ENCODE measurements around the gene CXorf66.
"Not testable (repeated sequence)": the region's sequence is repeated elsewhere in the genome, so short reads cannot be mapped to it uniquely, and the experiment has no call there.

The CXorf66 gene, protein sequence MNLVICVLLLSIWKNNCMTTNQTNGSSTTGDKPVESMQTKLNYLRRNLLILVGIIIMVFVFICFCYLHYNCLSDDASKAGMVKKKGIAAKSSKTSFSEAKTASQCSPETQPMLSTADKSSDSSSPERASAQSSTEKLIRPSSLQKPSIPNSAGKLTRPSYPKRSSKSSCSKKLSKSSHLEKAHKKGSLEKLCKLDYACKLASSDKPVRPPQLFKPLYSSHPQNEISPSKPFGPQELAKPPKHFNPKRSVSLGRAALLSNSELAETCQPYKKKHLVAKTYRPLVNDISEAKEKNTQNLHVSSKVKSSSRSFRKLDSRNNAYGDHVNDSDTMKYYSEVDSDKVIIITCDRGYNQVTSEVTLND

DNA sequence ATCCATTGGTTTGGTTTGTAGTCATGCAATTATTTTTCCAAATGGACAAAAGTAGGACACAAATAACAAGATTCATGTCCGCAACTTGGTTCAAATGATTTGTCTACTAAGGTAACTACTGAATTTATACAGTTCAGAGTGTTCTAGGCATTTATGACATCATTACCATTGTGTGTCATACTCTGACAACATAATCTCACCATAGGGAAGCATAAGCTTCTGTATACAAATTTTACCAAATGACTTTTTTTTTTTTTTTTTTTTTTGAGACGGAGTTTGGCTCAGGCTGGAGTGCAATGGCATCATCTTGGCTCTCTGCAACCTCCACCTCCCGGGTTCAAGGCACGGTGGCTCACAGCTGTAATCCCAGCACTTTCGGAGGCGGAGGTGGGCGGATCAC is at the start of gene CXorf66:
Gene CXorf66 (minus strand): TSS at position 101 of the 400 bp plus-strand sequence. CDS start 25 bp downstream, at position 76.
- no peak for DNase-seq (ENCODE audit: low read depth)

DNA sequence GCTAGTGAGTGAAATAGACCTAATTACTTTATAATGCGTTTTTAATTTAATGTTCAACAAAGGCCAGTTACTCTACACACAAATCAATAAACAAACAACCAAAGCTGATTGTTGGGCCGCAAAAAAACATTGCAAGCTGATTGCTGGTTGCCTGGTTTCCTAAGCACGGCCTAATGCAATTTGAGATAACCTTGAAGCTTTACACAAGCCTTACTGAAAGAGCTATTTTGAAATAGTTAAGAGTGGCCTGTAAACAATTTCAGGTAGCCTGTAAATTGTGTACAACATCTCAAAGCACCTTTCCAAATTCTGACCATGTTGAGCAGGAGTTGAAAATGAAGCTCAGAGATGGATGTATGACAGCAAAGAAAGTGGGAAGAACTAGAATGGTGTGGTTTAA is 17.5 kb upstream of the CXorf66 start:
- no peak for DNase-seq (ENCODE audit: low read depth)

DNA sequence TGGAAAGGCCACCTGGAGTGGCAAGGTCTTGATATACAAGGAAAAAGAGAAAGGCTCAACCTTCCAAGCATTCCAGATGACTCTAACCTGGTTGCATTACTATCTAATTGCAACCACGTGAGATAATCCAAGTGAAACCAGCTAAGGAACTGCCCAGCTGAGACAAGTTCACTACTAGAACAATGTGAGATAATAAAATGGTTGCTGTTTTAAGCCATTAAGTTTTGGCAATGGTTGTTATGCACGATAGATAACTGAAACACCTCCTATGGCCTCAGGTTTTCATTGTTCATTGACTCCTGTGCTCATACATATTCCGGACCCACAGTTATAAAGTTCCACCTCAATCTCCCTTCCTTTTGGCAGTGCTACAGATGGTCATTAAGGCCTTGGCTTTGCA is 9.2 kb upstream of the CXorf66 start:
- DNase-seq (ENCODE audit: low read depth) = no peak

DNA sequence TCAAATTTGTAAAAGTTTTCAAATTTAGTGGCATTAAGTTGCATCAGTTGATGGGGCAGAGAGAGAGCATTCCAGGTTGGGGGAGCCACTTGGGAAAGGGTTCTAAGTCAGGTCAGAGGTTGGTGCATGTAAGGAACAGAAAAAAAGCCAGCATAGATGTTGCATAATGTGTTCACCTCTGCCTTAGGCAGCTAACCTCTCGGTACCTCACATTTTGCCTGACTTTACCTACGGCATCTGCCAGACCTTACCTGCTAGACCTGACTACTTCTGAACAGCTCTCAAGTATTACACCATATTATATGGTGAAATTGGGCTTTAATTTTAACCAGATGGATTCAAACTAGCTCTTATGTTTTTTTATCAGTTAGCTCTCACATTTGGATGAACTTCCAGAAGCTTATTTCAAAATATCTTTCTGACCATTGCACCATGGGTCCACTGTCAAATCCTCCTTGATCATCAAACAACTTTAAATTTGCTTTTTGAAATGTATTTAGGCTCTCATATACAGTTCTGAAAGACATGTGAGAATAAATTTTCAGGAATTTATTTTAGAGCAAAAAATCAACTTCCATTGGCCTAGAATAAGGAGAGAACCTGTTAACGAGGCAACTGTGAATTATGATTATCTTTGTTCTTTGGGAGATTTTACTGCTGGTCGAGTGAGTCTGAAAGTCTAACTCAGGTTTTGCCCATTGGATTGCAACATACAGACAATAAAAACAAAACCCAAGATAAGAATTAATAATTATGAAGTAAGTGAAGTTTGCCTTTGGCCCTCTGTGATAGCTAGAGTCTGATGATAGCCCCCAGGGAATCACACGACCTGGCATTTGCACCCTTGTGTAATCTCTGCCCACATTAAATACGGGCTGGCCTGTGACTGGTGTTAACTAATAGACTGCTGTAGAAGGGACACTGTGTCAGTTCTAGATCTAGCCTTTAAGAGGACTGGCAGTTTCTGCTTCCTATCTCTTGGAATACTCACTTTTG is 7.6 kb upstream of the CXorf66 start:
- DNase-seq (ENCODE audit: low read depth) = no peak

DNA sequence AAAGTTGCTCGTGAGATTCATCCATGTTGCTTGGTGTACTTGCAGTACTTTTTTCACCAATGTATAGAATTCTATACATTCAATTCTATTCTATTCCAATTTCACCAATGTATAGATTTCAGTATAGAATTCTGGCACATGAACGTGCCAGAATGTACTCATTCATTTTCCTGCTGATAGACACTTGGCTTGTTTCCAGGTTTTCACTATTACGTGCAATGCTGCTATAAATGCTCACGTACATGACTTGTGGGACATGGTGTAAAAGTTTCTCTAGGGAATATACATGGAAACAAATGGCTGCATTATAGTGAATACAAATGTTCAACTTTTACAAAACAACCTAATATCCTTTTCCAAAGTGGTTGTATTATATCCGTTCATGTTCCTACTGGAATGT is 6.8 kb upstream of the CXorf66 start:
- DNase-seq (ENCODE audit: low read depth) = no peak

DNA sequence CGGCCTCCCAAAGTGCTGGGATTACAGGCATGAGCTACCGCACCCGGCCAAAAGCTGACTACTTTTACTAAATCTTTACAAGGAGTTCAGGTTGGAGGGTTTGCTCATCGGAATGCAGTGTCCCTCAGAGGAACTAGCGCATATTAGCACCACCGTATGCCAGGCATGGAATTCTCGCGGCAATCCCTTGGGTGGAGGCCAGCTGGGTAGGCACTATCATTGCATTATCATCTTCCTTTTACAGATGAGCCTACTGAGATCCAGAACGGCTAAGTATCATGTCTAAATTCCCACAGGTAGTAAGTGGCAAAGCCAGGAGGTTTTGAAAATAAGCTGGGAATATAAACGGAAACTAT is 6.1 kb upstream of the CXorf66 start:
- DNase-seq (ENCODE audit: low read depth) = no peak

DNA sequence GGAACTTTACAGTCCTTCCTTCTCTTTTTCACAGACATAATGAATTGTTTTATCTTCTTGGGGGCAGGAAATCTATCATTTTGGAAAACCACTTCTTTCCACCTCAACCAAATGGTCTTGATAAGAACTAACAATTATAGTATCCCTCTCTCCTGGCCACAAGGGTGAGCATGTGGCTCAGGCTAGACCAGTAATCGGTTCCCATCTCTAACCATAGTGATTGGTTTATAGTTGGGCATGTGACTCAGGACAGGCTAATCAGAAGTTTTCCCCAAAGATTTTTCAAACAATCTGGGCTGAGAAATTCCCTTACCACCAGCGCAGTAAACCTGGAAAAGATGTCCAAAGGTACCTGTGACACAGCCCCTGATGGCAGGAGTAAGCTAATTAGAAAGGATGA is 4.0 kb upstream of the CXorf66 start:
- DNase-seq (ENCODE audit: low read depth) = no peak

DNA sequence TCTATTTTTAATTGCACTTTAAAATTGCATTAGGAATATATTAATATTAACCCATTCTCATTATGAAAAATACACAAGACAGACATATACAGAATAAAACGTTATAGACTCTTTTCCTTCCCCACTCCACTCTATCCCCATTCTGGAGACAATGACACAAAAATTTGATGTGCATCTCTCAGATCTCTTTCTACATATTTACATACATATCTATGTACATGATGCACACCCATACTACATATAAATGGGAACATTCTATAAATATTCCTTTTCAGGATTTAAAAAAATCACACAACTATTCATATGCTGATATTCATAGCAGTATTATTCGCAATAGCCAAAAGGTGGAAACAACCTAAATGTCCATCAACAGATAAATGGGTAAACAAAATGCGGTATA is 2.4 kb upstream of the CXorf66 start:
- DNase-seq (ENCODE audit: low read depth) = no peak

DNA sequence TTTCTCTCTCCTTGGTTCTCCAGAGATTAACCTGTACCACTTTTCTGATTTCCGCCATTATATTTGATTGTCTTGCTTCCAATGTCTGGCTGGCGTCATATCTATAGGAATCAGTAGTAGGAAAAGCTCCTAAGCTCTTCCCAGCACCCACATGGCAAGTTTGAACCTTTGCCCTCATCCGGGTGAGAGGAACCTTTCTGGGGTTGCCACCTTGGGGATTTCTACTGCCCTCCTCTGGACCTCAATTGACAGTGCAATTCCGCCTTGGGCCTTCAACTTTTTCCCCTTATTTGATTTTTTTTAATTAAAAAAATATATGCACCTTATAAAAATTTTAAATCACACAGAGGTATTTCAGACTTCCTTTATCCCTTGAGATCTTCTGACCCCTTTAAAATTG is 2.0 kb upstream of the CXorf66 start:
- peak; percentile 15 for DNase-seq (ENCODE audit: low read depth)

DNA sequence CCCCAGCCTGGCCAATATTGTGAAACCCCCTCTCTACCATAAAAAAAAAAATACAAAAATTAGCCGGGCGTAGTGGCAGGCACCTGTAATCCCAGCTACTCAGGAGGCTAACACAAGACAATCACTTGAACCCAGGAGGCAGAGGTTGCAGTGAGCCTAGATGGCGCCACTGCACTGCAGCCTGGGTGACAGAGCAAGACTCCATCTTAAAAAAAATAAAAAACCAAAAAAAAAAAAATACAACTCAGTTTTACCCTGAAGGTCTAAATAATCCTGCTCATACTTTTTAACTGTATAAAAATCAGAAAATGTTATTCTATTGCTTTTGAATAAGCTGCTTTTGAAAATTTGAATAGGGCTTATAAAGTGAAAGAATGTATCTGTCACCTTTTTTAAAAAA is 838 bp upstream of the CXorf66 start:
- not testable (repeated sequence) for DNase-seq (ENCODE audit: low read depth)

DNA sequence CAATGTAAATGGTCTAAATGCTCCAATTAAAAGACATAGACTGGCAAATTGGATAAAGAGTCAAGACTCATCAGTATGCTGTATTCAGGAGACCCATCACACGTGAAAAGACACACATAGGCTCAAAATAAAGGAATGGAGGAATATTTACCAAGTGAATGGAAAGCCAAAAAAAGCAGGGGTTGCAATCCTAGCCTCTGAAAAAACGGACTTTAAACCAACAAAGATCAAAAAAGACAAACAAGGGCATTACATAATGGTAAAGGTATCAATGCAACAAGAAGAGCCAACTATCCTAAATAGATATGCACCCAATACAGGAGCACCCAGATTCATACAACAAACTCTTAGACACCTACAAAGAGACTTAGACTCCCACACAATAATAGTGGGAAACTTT is 4.2 kb downstream of the CXorf66 start:
- not testable (repeated sequence) for DNase-seq (ENCODE audit: low read depth)

DNA sequence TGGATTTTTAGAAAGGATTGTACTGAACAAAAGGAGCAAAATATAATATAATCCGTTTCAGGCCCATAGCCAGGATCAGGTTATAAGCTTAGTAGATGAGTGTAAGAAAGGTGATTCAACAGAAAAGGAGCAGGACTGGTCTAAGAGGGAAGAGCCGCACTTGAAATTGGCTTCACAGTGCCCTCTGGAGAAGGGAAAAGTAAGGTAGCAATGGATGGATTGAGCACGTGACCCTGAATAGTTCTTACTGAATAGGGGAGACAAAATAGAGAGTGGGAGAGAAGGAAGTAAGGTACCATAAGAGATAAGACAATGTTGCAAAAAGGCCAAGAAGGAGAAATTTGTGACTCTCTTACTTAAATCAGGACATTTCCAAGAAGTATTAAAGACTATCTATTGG is 15.6 kb downstream of the CXorf66 start:
- peak; percentile 15 for DNase-seq (ENCODE audit: low read depth)

DNA sequence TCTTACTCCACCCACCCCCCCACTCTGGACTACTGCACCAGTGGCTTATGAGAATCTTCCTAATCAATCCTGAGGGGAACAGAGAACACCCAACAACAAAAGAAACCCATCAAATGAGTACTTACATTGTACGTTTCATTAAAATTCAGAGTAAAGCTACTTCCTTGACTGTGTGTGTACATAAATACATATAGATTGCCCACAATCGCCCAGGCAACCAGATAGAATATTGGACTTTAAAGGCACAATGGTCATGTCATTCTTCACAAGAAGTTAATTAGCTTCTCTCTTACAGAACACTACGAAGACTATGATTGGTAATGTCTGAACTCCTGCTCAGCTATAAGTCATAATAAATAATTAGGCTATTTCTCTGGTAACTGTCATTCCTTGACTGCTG is 20.2 kb downstream of the CXorf66 start:
- DNase-seq (ENCODE audit: low read depth) = no peak

DNA sequence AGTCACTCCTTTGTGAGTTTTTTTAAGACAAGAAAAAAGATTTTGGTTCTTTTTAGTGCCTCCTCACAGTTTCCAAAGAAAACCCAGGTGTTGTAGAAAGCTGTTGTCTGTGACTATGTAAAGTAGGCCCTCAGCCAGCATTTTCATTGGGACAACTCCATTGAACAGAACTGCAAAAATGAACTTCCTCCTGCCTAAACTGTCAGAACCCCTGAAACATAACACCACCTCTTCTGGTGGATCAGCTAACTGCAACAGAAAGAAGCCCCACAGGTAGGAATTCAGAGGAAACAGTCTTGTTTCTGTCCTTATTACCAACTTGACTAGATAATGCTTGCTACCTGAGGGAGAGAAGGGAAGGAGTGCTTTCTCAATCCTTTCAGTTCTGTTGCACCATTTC is 29.1 kb downstream of the CXorf66 start:
- no peak for DNase-seq (ENCODE audit: low read depth)

DNA sequence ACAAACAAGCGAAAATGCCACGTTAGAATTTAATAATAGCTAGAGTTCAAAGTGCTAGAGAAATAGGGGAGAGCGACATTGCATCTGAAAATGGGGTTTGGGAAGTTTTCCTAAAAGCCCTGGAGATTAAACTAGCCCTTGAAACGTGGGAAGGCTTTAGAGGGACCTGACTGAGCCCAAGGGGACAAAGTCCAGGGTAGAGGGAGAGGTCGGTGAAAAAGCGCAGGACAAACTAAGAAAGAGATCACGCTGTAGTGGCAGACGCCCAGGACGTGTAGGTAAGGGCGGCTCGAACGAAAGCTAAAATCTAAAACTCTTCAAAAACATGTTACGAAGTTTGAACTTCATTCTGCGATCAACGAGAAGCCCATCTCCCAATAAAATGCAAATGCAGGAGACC is 31.4 kb downstream of the CXorf66 start:
- no peak for DNase-seq (ENCODE audit: low read depth)

DNA sequence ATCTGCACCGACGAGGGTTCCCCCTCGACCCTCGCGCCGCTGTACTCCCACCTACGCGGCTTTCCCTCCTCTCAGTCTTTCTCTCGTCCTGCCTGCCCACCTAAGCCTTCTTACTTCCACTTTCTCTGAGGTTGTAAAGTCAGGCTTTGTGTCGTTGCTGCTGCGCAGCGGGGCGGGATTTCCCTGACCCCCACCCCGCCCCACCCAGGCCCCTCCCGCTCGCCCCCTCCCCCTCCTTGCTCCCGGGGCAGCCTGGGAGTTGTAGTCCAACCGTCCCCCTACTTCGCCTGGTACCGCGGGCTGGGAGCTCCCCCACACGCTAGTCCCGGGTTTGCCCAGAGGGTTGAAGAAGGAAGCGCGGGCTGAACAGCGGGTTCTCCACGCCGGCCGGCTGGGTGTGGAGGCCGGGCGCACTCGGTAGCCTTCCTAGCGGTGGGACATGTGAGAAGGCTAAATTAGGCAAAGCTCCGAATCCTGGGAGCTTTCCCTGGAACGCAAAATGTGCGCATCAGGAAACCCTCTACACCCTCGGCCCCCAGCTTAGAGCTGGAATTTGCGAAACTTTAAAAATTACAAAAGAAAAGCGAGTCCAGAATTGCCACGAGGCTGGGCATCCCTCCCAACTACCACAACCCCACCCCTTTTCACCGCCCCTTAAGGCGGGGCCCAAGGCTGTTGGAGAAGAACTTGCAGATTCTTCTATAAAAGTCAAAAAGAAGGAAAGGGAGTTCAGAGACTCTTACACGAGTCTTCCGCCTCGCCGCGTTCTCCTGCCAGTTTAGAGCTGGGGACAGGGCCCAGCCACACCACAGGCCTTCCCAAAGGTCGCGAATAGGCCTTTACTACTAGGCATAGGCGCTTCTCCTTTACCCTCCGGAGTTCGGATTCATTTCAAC is 32.2 kb downstream of the CXorf66 start, which contains the start of gene ATP11C:
Gene ATP11C (minus strand): TSS at position 153 of the 896 bp plus-strand sequence. CDS start 1,011 bp downstream, outside the sequence.
- peak; percentile 89 for DNase-seq (ENCODE audit: low read depth)

DNA sequence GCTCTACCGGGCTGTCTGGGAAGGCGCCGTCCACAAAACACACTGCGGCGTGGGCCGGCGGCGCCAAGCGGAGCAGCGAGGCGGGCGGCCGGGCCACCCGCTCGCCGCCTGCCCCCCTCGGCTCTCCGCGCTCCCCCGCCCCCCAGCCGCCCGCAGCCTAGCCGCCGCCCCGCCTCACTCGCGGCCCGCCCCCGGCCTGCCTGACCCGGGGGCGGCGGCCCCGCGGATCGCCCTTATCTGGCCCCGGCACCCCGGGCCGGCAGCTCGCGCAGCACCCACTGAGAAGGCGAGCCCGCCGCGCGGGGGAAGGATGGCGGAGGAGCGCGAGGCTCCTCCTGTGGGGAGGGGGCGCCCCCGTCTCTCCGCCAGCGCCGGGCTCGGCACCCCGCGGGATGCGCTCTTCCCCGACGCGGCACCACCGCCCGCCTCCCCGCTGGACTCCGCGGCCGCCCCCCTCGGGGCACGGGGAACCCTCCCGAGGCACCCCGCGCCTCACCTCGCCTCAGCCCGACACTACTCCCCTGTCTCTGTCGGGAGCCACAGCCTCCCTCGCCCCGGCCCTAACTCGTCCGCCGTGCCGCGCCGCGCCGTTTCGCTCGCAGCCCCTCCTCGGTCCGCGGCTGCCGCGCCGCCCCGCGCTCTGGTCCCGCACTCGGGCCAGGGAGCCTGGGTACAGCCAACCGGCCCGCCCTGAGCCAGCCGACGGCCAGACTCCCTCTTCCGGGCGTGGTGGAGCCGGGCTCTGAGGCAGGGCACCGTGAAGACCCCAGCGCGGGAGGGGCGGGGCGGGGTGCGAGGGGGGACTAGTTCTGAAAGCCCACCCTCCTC is 33.0 kb downstream of the CXorf66 start:
- DNase-seq (ENCODE audit: low read depth) = peak; percentile 58

DNA sequence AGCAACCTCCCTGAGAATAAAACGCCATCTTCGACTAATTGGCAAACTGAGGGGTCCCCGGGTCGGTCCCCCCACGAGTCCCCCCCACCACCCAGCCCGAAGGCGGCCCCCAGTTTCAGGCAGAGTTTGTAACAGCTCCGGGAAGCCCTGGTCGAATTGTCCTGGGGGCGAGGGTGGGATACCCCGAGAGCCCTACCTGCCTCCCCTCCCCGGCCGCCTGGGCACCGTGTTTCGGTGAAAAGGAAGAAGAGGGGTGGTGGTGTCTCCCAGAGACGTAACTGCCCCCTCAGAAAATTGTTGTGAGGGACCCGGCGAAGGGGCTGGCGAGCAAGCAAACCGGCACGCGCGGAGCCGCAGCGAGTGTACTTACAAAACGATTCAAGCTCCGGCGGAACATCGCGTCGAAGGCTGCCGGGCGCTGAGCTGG is 33.7 kb downstream of the CXorf66 start:
- no peak for DNase-seq (ENCODE audit: low read depth)

DNA sequence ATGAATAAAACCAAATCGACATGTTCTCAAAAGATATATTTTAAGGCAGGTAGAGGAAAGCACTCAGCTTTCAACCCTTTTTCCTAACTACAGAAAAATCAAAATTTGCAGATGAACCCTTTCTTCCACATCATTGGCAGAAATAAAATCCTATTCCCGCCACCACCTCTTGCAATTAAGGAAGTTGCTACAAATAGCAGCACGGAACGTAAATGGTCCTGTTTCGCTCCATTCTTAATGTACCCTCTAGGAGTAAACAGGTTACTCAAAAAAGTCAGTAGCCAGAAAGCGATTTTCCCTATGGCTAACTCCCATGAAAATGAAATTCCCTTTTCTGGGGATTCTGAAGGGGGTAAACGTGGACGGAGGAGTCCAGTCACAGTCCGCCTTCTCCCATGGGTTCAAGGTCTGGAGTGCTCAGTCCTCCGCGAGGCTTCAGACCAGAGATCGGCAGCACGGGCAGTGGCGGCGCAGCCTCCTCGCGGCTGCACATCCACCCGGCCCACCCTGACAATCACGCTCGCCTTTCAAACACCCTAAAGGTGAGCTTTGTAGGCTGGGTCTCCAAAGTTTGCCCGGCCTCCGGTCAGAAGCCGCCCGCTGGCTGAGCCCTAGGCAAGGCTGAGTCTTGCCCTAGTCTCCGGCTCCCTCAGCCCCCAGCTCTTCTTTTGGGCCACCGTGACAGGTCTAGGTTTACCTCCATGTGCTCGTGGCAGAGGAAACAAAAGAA is 34.2 kb downstream of the CXorf66 start:
- DNase-seq (ENCODE audit: low read depth) = peak; percentile 32

DNA sequence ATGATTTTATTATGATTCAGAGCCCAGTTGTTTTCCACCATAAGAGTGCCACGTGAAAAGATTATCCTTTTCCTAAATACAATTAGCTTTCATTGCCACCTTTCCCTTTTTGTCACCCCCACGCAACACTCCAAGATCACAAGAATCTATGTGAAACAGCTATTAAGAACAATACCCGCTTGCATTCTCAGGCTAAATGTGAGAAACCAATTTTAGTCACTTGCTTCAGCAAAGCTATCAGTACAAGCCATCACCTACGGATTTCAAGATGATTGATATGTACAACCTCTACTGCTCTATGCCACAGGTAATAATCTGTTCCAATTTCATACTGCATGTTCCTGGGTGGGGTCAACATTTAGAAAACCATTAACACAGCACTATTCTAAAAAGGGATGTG is 34.9 kb downstream of the CXorf66 start:
- no peak for DNase-seq (ENCODE audit: low read depth)
